CD4-positive, alpha-beta T cell treated with Interleukin-6 for 4 hours (primary cell): ENCODE results near the gene EME1.

Experiments used
- DNase-seq: peaks from one replicate; pipeline ENCODE4 v3.0.0-alpha.2; 2020; ENCODE audit warnings: mixed read lengths

EME1 gene

GRCh38 chr17:50364061-50364458, 9.0 kb upstream of the EME1 start:
- DNase-seq: no peak

GRCh38 chr17:50364715-50365114, 8.3 kb upstream of the EME1 start:
- no peak for DNase-seq

- no peak for DNase-seq
Observed at GRCh38 chr17:50365165-50365564, 7.9 kb upstream of the EME1 start.

GRCh38 chr17:50365649-50366393, 7.2 kb upstream of the EME1 start:
- DNase-seq: no peak

- no peak for DNase-seq
Observed at GRCh38 chr17:50367401-50367800, 5.6 kb upstream of the EME1 start.

- DNase-seq: no peak
Observed at GRCh38 chr17:50370052-50370451, 3.0 kb upstream of the EME1 start.

GRCh38 chr17:50371526-50371925, 1.5 kb upstream of the EME1 start:
- no peak for DNase-seq

- DNase-seq: no peak
Observed at GRCh38 chr17:50372222-50372757, 739 bp upstream of the EME1 start.

- no peak for DNase-seq
Observed at GRCh38 chr17:50373705-50374104, 676 bp downstream of the EME1 start.

GRCh38 chr17:50375858-50376538, 3.0 kb downstream of the EME1 start:
- no peak for DNase-seq

GRCh38 chr17:50379351-50380132, 6.5 kb downstream of the EME1 start:
- DNase-seq: no peak

- no peak for DNase-seq
Observed at GRCh38 chr17:50380369-50381259, 7.6 kb downstream of the EME1 start.

- DNase-seq: no peak
Observed at GRCh38 chr17:50381260-50381815, 8.3 kb downstream of the EME1 start.

GRCh38 chr17:50381920-50382319, 8.9 kb downstream of the EME1 start:
- no peak for DNase-seq

- DNase-seq: no peak
Observed at GRCh38 chr17:50382931-50383330, 9.9 kb downstream of the EME1 start.

GRCh38 chr17:50386510-50386909, 13.5 kb downstream of the EME1 start:
- no peak for DNase-seq

GRCh38 chr17:50388728-50389127, 15.7 kb downstream of the EME1 start:
- DNase-seq: no peak

GRCh38 chr17:50389534-50389933, 16.5 kb downstream of the EME1 start:
- DNase-seq: no peak

- DNase-seq: no peak
Observed at GRCh38 chr17:50392621-50393020, 19.6 kb downstream of the EME1 start.

GRCh38 chr17:50393700-50394099, 20.7 kb downstream of the EME1 start:
- DNase-seq: no peak

GRCh38 chr17:50394711-50395110, 21.7 kb downstream of the EME1 start:
- no peak for DNase-seq
